ENCODE data around the gene VAV3. TPM values are rescaled to one million over a fixed set of nuclear protein-coding genes. Genes with fewer than 3 reads are reported as not detected.

The VAV3 gene
- polyA plus RNA-seq, 1 donor from 2014 or later = 7.9 TPM

DNA sequence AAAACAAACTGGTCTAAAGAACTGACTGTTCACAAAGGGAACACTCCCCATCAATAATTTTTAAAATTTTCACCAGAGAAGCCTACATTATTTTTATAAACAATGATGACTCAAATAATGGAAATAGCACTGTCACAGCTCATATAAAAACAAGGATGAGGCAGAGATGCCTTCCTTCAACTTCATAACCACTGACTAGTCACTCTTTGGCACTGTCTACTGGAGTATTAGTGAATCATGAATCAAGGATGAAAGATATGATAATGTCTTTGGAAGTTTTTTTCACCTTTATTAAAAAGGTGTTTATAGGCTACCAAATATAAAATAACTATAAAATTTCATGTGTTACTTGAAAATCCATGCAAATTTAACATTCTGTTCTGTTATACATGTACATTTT is 316.9 kb downstream of the VAV3 start:
- peaks cover 0 to 5% (median 5%) of the 10 kb centered on the region in 3 donors for H3K4me1 Mint-ChIP-seq
- no peaks in the 10 kb centered on the region for H3K27me3 Mint-ChIP-seq
- H3K9me3 Mint-ChIP-seq = no peaks in the 10 kb centered on the region
- peaks cover 8% of the 10 kb centered on the region for H3K36me3 Mint-ChIP-seq
- H3K27ac Mint-ChIP-seq = no peak overlapping the region
- no peak overlapping the region for H3K4me3 Mint-ChIP-seq

DNA sequence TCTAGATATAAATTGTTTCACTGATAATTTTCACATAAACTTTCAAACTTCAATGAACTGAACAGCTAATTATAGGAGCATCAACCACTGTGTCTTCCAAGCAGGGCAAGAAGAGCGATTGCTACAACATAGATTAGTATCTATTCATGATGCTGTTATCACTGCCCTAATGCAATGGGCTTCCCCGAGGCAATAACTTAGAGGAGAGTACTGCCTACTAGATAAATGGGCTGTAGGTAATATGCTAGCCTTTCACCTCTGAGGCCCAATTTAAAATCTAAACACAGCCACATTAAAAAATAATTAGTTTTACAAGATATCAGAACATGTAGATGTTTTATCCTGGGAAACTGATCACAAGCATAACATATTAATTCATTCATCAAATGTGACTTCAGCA is 318.0 kb downstream of the VAV3 start:
- H3K36me3 Mint-ChIP-seq = peaks cover 11% of the 10 kb centered on the region

DNA sequence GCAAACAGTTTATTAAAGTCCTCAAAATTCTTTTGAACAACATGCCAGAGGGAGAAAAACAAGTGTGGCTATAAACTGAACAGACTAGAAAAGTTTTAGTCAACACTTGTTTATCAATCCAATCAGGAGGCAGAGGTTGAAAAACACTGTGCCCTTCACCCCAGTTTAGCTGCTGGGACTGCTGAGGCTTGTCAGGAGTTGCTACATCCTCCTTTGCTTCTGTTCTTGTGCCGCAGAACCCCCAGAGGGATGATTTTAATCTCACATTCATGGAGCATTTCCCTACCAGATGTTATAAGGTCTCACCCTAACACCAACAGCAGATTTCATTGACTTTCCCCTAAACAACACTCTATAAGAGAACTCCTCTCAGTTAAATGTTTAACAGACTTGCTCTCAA is 321.2 kb downstream of the VAV3 start:
- H3K27ac Mint-ChIP-seq = no peak overlapping the region
- H3K4me3 Mint-ChIP-seq = no peak overlapping the region
- H3K4me1 Mint-ChIP-seq = peaks cover 0 to 5% (median 5%) of the 10 kb centered on the region in 3 donors

More for the DNA sequence above, 318.0 kb downstream of the VAV3 start:
- Mint-ChIP-seq H3K27ac (no peak overlapping the region), H3K4me3 (no peak overlapping the region), H3K27me3 (no peaks in the 10 kb centered on the region), H3K9me3 (no peaks in the 10 kb centered on the region), H3K4me1 (peaks cover 0 to 5% (median 5%) of the 10 kb centered on the region in 3 donors)

DNA sequence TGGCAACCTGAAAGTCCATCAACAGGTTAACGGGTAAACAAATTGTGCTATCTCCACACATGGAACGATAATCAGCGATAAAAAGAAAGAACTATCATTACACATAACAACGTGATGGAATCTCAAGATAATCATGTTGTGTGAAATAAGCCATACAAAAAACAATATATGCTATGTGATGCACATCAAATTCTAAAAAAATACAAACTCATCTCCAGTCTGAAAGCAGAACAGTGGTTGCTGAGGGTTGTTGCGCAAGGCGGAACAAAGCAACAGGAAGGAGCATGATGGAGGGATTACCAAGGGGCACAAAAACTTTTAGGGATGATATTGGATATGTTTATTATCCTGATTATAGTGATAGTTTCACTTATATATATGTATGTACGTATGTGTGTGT is 324.8 kb downstream of the VAV3 start:
- H3K27ac Mint-ChIP-seq = no peak overlapping the region
- H3K4me3 Mint-ChIP-seq = no peak overlapping the region
- peaks cover 0 to 5% (median 2%) of the 10 kb centered on the region in 3 donors for H3K4me1 Mint-ChIP-seq
- peaks cover 17% of the 10 kb centered on the region for H3K36me3 Mint-ChIP-seq
- no peaks in the 10 kb centered on the region for H3K27me3 Mint-ChIP-seq
- peaks cover 0 to 2% (median 2%) of the 10 kb centered on the region in 3 donors for H3K9me3 Mint-ChIP-seq

More for the DNA sequence above, 321.2 kb downstream of the VAV3 start:
- Mint-ChIP-seq H3K9me3 (no peaks in the 10 kb centered on the region), H3K36me3 (peaks cover 18% of the 10 kb centered on the region), H3K27me3 (no peaks in the 10 kb centered on the region)

DNA sequence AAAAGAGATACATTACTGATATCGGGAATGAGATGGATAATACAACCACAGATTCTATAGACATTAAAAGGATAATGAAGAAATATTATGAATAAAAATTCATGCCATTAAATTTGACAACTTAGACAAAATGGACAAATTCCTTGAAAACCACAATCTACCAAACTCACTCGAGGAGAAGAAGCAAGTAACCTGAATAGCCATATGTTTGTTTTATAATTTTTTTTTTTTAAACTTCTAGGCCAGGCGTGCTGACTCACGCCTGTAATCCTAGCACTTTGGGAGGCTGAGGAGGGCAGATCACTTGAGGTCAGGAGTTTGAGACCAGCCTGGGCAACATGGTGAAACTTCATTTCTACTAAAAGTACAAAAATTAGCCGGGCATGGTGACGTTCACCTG is 327.9 kb downstream of the VAV3 start:
- no peak overlapping the region for H3K27ac Mint-ChIP-seq
- peaks cover 0 to 2% (median 2%) of the 10 kb centered on the region in 3 donors for H3K9me3 Mint-ChIP-seq
- H3K36me3 Mint-ChIP-seq = peaks cover 24% of the 10 kb centered on the region
- no peaks in the 10 kb centered on the region for H3K4me1 Mint-ChIP-seq
- H3K4me3 Mint-ChIP-seq = no peak overlapping the region
- no peaks in the 10 kb centered on the region for H3K27me3 Mint-ChIP-seq

DNA sequence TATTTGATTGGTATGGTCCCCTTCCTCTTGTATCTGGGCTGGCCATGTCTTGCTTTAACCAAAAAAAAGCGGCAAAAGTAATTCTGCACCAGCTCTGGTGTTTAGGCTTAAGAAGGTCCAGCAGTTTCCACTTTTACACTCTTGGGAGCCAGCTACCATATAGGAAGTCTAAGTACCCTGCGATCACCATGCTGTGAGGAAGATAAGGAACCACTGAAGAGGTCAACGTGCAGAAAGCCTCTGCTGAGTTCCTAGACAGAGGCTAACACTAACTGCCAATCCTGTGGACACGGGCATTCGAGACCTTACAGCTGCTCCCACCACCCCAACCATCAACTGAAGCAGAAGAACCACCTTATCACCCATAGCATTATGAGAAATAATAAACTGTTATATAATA is 331.4 kb downstream of the VAV3 start:
- Mint-ChIP-seq H3K9me3 (peaks cover 0 to 2% (median 2%) of the 10 kb centered on the region in 3 donors), H3K4me3 (no peak overlapping the region), H3K27ac (no peak overlapping the region), H3K36me3 (peaks cover 13% of the 10 kb centered on the region), H3K27me3 (no peaks in the 10 kb centered on the region), H3K4me1 (no peaks in the 10 kb centered on the region)

DNA sequence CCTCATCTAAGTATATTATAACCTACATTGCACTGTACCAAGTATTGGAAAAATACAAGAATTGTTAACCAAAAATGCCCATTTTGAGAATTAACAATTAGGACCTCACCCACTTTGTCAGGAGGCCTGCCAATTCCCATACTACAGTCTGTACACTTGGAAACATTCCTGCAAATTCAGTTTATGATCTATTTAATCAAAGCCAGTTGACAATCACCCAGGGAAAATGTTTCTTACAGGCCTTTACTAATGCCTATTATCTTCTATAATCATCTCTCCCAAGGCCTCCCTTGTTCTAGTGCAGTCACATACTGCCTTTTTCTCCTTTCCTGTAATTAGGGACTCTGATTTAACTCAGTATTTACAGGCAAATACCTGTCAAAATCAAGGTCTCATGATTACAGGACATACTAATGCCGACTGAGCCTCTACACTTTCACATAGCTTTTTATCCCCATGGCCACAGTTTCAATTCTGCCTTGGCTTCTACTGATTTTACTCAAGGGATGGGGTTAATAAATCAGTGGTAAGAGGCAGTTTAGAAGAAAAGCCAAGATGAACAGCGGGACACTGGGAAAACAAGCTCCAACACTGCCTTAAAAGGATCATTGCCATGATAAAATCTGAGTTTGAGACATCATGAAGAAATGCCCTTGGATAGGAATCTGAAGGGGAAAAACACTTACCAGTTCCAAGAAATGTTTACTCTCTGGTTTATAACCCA is 338.7 kb downstream of the VAV3 start:
- Mint-ChIP-seq H3K9me3 (peaks cover 0 to 3% (median 2%) of the 10 kb centered on the region in 3 donors), H3K27ac (no peak overlapping the region), H3K4me1 (peaks cover 0 to 5% (median 4%) of the 10 kb centered on the region in 3 donors), H3K27me3 (no peaks in the 10 kb centered on the region), H3K36me3 (peaks cover 8% of the 10 kb centered on the region), H3K4me3 (no peak overlapping the region)

DNA sequence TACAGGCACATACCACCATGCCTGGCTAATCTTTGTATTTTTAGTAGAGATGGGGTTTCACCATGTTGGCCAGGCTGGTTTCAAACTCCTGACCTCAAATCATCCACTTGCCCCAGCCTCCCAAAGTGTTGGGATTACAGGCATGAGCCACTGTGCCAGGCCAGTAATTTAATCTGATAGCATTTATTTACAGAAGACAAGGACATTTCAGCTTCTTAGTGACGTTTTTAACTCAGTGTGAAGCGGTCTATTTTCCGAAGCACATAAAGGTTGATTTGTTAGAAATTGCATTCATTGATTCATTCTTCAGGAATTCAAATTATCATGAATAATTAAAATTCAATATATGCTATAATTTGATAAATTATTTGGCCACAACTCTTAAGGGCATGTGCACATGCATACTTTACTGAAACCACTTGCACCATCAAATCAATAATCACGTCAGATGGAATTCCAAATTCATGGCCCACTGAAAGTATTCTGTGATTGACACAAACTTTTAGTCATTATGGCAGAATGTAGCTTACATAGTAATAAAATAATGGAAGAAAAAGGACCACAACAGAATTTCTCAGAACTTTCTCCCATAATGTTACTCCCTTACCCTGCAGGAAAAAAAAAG is 339.5 kb downstream of the VAV3 start:
- H3K36me3 Mint-ChIP-seq = peaks cover 8% of the 10 kb centered on the region
- no peak overlapping the region for H3K27ac Mint-ChIP-seq

DNA sequence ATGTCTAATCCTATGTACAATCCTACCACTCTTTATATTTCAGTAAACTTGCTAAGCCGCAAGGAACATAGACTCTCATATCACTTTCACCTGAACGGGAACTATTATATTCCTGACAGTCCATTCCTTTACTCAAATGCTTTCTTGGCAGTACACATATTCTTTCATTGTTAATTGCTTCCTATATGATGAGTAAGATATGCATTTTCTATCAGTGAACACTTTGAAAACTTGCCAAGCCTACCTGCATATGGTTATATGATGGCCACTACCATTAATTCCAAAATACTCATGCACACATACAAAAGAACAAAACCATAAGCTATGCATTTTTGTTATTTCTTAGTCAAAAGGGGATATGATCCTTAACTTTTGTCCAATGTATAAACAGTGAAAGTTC is 341.5 kb downstream of the VAV3 start:
- Mint-ChIP-seq H3K4me1 (peaks cover 5 to 15% (median 9%) of the 10 kb centered on the region in 3 donors), H3K27me3 (no peaks in the 10 kb centered on the region), H3K27ac (no peak overlapping the region), H3K36me3 (peaks cover 13% of the 10 kb centered on the region), H3K4me3 (no peak overlapping the region), H3K9me3 (peaks cover 0 to 12% (median 4%) of the 10 kb centered on the region in 3 donors)

More for the DNA sequence above, 339.5 kb downstream of the VAV3 start:
- Mint-ChIP-seq H3K4me3 (no peak overlapping the region), H3K27me3 (no peaks in the 10 kb centered on the region), H3K9me3 (peaks cover 0 to 6% (median 2%) of the 10 kb centered on the region in 3 donors), H3K4me1 (peaks cover 3 to 8% (median 7%) of the 10 kb centered on the region in 3 donors)

DNA sequence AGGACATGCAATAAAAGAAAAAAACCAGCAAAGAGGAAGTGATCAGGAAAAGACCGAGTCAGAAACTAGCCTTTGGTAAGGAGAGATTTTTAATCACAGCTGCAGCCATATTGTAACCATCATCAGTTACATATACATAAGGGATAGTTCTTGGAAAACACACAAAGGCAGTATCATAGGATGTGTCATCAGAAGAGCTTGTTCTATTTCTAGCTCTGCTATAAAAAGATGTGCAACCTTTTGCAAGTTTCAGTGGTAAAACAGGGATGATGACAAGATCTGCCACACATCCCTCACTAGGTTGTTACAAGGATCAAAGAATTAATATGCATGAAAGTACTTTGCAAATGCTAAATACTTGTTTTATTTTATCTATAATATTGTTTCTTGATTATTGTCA is 342.0 kb downstream of the VAV3 start:
- Mint-ChIP-seq H3K36me3 (peaks cover 13% of the 10 kb centered on the region), H3K9me3 (peaks cover 0 to 12% (median 4%) of the 10 kb centered on the region in 3 donors), H3K27ac (no peak overlapping the region), H3K4me1 (peaks cover 5 to 15% (median 9%) of the 10 kb centered on the region in 3 donors), H3K4me3 (no peak overlapping the region), H3K27me3 (no peaks in the 10 kb centered on the region)

DNA sequence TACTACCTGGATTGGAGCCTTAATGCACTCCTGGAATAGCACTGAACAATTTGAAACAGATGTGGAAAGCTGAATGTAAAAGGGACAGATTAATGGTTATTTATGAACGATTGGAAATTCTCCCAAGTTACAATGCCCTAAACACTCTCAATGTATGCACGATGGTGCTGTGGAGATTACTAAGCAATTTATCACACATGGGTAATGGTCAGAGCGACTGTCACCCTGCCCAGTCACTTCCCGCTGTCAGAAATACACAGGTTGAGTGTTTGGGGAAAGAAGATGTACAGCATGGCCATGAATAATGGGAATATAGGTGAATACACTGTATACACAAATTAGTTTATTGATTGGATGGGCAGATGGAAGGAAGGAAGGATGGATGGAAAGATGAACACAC is 342.4 kb downstream of the VAV3 start:
- Mint-ChIP-seq H3K9me3 (peaks cover 0 to 12% (median 4%) of the 10 kb centered on the region in 3 donors), H3K27ac (no peak overlapping the region), H3K27me3 (no peaks in the 10 kb centered on the region), H3K4me1 (peaks cover 5 to 15% (median 9%) of the 10 kb centered on the region in 3 donors), H3K4me3 (no peak overlapping the region), H3K36me3 (peaks cover 13% of the 10 kb centered on the region)

DNA sequence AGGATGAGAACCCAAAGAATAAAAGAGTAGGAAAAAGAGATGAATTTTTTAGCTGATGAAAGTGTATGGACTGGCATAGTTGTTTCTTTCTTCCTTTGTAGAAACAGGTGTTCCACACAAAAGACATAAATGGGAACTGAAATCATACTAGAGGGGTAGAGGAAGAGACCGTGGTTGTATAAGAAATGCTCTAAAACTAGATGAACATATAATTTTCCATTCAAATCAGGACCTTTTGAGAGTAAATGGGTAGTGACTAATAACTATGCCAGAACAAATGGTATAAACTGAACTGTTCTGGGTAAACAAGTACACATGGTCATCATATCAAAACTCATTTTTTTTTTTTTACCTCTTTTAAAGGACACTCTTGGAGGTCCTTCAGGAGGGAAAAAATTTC is 344.2 kb downstream of the VAV3 start:
- peaks cover 5 to 21% (median 6%) of the 10 kb centered on the region in 3 donors for H3K9me3 Mint-ChIP-seq
- H3K36me3 Mint-ChIP-seq = peaks cover 19% of the 10 kb centered on the region
- peaks cover 5 to 15% (median 9%) of the 10 kb centered on the region in 3 donors for H3K4me1 Mint-ChIP-seq
- no peak overlapping the region for H3K27ac Mint-ChIP-seq
- H3K4me3 Mint-ChIP-seq = no peak overlapping the region
- no peaks in the 10 kb centered on the region for H3K27me3 Mint-ChIP-seq

DNA sequence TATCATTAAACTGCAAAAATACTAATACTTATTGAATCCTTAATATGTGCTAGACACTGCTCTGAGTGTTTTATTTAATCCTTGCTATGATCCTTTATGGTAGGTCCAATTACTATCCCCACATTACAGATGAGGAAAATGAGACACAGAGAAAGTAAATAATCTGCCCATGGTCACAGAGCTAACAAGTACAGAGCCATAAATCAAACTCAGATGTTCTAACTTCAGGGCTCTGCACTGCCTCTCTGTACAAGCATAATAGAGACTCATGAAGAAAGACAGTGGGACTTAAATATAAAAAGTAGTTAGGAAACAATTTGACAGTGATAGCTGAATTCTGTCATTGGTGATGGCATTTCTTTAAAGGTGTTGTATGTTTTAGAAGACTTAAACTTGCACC is 346.4 kb downstream of the VAV3 start:
- H3K27ac Mint-ChIP-seq = no peak overlapping the region
- H3K27me3 Mint-ChIP-seq = no peaks in the 10 kb centered on the region
- H3K4me1 Mint-ChIP-seq = peaks cover 5 to 15% (median 9%) of the 10 kb centered on the region in 3 donors
- peaks cover 5 to 32% (median 6%) of the 10 kb centered on the region in 3 donors for H3K9me3 Mint-ChIP-seq
- H3K4me3 Mint-ChIP-seq = no peak overlapping the region
- H3K36me3 Mint-ChIP-seq = peaks cover 28% of the 10 kb centered on the region

DNA sequence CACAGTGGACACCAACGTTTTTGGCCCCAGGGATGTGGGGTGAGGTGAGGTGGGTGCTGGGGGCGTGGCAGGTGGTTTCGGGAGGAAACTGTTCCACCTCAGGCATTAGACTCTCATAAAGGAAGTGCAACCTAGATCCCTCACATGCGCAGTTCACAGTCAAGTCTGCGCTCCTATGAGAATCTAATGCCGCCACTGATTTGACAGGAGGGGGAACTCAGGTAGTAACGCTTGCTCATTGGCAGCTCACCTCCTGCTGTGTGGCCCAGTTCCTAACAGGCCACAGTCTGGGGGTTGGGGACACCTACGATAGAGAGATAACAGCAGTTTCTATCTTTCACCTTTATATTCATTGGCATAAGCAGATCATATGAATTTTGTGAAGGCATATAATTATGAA is 347.1 kb downstream of the VAV3 start:
- Mint-ChIP-seq H3K27ac (no peak overlapping the region), H3K4me1 (peaks cover 8 to 15% (median 9%) of the 10 kb centered on the region in 3 donors), H3K4me3 (no peak overlapping the region), H3K9me3 (peaks cover 6 to 32% (median 7%) of the 10 kb centered on the region in 3 donors), H3K36me3 (peaks cover 32% of the 10 kb centered on the region), H3K27me3 (no peaks in the 10 kb centered on the region)

DNA sequence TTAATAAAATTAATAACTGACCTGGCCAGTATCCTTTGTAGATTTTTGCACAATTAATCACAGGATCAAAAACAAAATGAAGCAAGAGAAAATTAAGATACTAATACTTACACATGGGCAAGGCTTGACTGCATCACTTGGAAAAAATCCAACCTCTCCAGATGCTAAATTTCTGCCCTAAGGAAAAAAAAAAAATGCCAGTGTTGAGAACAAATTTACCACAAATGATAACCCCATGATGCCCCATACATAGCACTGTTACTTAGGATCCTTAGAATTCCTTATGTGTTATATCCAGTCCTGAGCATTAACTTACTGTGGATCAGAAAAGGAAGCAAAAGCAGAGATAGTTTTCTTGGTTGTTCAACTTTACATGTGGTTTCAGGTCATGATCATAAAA is 347.5 kb downstream of the VAV3 start:
- H3K36me3 Mint-ChIP-seq = peaks cover 30% of the 10 kb centered on the region
- no peak overlapping the region for H3K4me3 Mint-ChIP-seq
- H3K27ac Mint-ChIP-seq = no peak overlapping the region
- peaks cover 11 to 37% (median 11%) of the 10 kb centered on the region in 3 donors for H3K9me3 Mint-ChIP-seq
- peaks cover 5 to 13% (median 8%) of the 10 kb centered on the region in 3 donors for H3K4me1 Mint-ChIP-seq
- H3K27me3 Mint-ChIP-seq = no peaks in the 10 kb centered on the region

All from IgD-negative memory B cell (primary cell).